Liver (tissue), 9 donors: ENCODE measurements around the gene SEPSECS. TPM values are rescaled to one million over a fixed set of nuclear protein-coding genes. Genes with fewer than 3 reads are reported as not detected.
A peak's percentile ranks its signal among the peaks of the same experiment; 100 is the strongest.

Experiments used
- DNase-seq: peaks from one replicate; pipeline ENCODE4 v3.0.0-alpha.2; 2017; ENCODE audit warnings: low spot score
- H3K27ac ChIP-seq, 2 donors: one replicate each; pipeline ENCODE4 v1.7.0; 2013; ENCODE audit warnings: inconsistent platforms in 2 of 2, low read length in 2 of 2, control low read depth in 1 of 2, low read depth in 1 of 2, mild to moderate bottlenecking in 1 of 2
- H3K27me3 ChIP-seq, 4 donors: one replicate each; pipeline versions ENCODE4 v1.6.1 to v1.7.0; 2013; ENCODE audit warnings: low read length in 3 of 4, inconsistent platforms in 1 of 4, mild to moderate bottlenecking in 1 of 4, moderate library complexity in 1 of 4; ENCODE audit not compliant: control insufficient read depth in 4 of 4, insufficient read depth in 4 of 4
- H3K36me3 ChIP-seq, 4 donors: one replicate each; pipeline versions ENCODE4 v1.6.1 to v1.7.0; 2013; ENCODE audit warnings: low read length in 3 of 4, mild to moderate bottlenecking in 3 of 4, low read depth in 1 of 4, moderate library complexity in 1 of 4; ENCODE audit not compliant: control insufficient read depth in 4 of 4, insufficient read depth in 3 of 4
- H3K4me1 ChIP-seq, 4 donors: one replicate each; pipeline versions ENCODE4 v1.6.1 to v1.7.0; 2013; ENCODE audit warnings: low read length in 3 of 4, mild to moderate bottlenecking in 3 of 4, moderate library complexity in 1 of 4; ENCODE audit not compliant: control insufficient read depth in 4 of 4, insufficient read depth in 4 of 4
- H3K4me3 ChIP-seq, 3 donors: one replicate each; pipeline versions ENCODE4 v1.6.1 to v1.7.0; 2013; ENCODE audit warnings: low read length in 3 of 3, control low read depth in 1 of 3, low read depth in 1 of 3, mild to moderate bottlenecking in 1 of 3
- H3K9ac ChIP-seq, 2 donors: one replicate each; pipeline ENCODE4 v1.7.0; 2013; ENCODE audit warnings: low read length in 2 of 2, mild to moderate bottlenecking in 2 of 2, moderate library complexity in 2 of 2, control low read depth in 1 of 2, low read depth in 1 of 2
- H3K9me3 ChIP-seq, 4 donors: one replicate each; pipeline versions ENCODE4 v1.6.1 to v1.7.0; 2013; ENCODE audit warnings: low read length in 3 of 4; ENCODE audit not compliant: control insufficient read depth in 4 of 4
- ATF3 ChIP-seq: IDR thresholded peaks from 2 replicates; pipeline ENCODE4 v1.6.1; 2016; ENCODE audit warnings: antibody characterized with exemption
- CTCF ChIP-seq: fragments of 150-350 bp; IDR thresholded peaks from 2 replicates; pipeline ENCODE4 v1.5.1; 2017; ENCODE audit warnings: improper control_type of control experiment, low read depth, low read length; ENCODE audit not compliant: missing input control
- EGR1 ChIP-seq, 2 donors: IDR thresholded peaks; 2 replicates each; pipeline ENCODE4 v1.6.1; 2016 to 2018; ENCODE audit warnings: antibody characterized with exemption in 2 of 2, low read depth in 2 of 2
- FOXA1 ChIP-seq: IDR thresholded peaks from 2 replicates; pipeline ENCODE4 v1.6.1; 2016; ENCODE audit warnings: antibody characterized with exemption
- FOXA2 ChIP-seq: IDR thresholded peaks from 2 replicates; pipeline ENCODE4 v1.6.1; 2016; ENCODE audit warnings: antibody characterized with exemption
- GABPA ChIP-seq, 2 donors: IDR thresholded peaks in 1 of 2; conservative IDR thresholded peaks in 1 of 2; 2 replicates each; pipeline ENCODE4 v1.6.1; 2016; ENCODE audit warnings: antibody characterized with exemption in 2 of 2, mild to moderate bottlenecking in 1 of 2, moderate library complexity in 1 of 2
- HNF4A ChIP-seq, 2 donors: conservative IDR thresholded peaks; 2 replicates each; pipeline ENCODE4 v1.6.1; 2016; ENCODE audit warnings: antibody characterized with exemption in 2 of 2, mild to moderate bottlenecking in 2 of 2
- HNF4G ChIP-seq: IDR thresholded peaks from 2 replicates; pipeline ENCODE4 v1.6.1; 2016; ENCODE audit warnings: antibody characterized with exemption
- JUND ChIP-seq, 2 donors: IDR thresholded peaks; 2 replicates each; pipeline ENCODE4 v1.6.1; 2016; ENCODE audit warnings: antibody characterized with exemption in 2 of 2
- MAX ChIP-seq: IDR thresholded peaks from 2 replicates; pipeline ENCODE4 v1.6.1; 2016; ENCODE audit warnings: antibody characterized with exemption
- NR2F2 ChIP-seq: IDR thresholded peaks from 2 replicates; pipeline ENCODE4 v1.6.1; 2016; ENCODE audit warnings: antibody characterized with exemption
- RAD21 ChIP-seq, 2 donors: IDR thresholded peaks; 2 replicates each; pipeline ENCODE4 v1.6.1; 2016; ENCODE audit warnings: antibody characterized with exemption in 2 of 2, mild to moderate bottlenecking in 2 of 2
- REST ChIP-seq: IDR thresholded peaks from 2 replicates; pipeline ENCODE4 v1.6.1; 2016; ENCODE audit warnings: antibody characterized with exemption, mild to moderate bottlenecking
- RXRA ChIP-seq, 2 donors: IDR thresholded peaks; 2 replicates each; pipeline ENCODE4 v1.6.1; 2017 to 2018; ENCODE audit warnings: antibody characterized with exemption in 2 of 2, mild to moderate bottlenecking in 1 of 2
- SP1 ChIP-seq: IDR thresholded peaks from 2 replicates; pipeline ENCODE4 v1.6.1; 2018; ENCODE audit warnings: antibody characterized with exemption, mild to moderate bottlenecking
- TAF1 ChIP-seq: conservative IDR thresholded peaks from 2 replicates; pipeline ENCODE4 v1.6.1; 2016; ENCODE audit warnings: antibody characterized with exemption, mild to moderate bottlenecking
- YY1 ChIP-seq: IDR thresholded peaks from 2 replicates; pipeline ENCODE4 v1.6.1; 2016; ENCODE audit warnings: antibody characterized with exemption, mild to moderate bottlenecking
- ZBTB33 ChIP-seq: IDR thresholded peaks from 2 replicates; pipeline ENCODE4 v1.6.1; 2016; ENCODE audit warnings: antibody characterized with exemption
- WGBS: extraction: QIAGEN DNeasy Blood & Tissue Kit; methylation state at CpG from one replicate; pipeline ENCODE4 v1.1.7; 2013; 5-methylcytosine and 5-hydroxymethylcytosine counted together
- polyA plus RNA-seq, 2 donors: library from polyadenylated mRNA; stranded (reverse) in 1 of 2; unstranded in 1 of 2; fragments of 200-250 nt in 1 of 2; fragments of >200 nt in 1 of 2; fragmentation: Nextera tagmentation in 1 of 2; extraction: Ambion mirVana in 1 of 2; gene quantifications; one replicate each; pipeline versions ENCODE4 v1.2.1 to v1.2.3, GENCODE V29; 2013 to 2015
- total RNA-seq, 2 donors: library from RNA; depleted of rRNA; stranded (reverse); fragments of >200 nt; gene quantifications; one replicate each; pipeline ENCODE4 v1.2.3, GENCODE V29; 2014
- donor health status: healthy.
- donor health status: healthy.
- donor health status: healthy.
- donor health status: healthy.
- donor health status: healthy.

The SEPSECS gene
- total RNA-seq (10 to 100 TPM; 14.9 to 31.7 TPM), polyA plus RNA-seq (10 to 100 TPM; 10.3 to 11.5 TPM)

- peak within 1 kb of the TSS; percentile 78 to 98 (median 83) for H3K4me3 ChIP-seq
- H3K27me3 ChIP-seq: no peaks in the 10 kb centered on the region
- peaks cover 0 to 6% (median 1%) of the 10 kb centered on the region in 4 donors for H3K36me3 ChIP-seq
- H3K4me1 ChIP-seq: peaks cover 6 to 27% (median 10%) of the 10 kb centered on the region in 4 donors
- TF ChIP-seq CTCF (peak; percentile 8), JUND (IDR thresholded peaks at IDR 0.05) (peak in 1 of 2 donors; percentile 43), FOXA1 (no peak), GABPA (IDR thresholded peaks at IDR 0.05 in 1 of 2, conservative IDR thresholded peaks at IDR 0.05 in 1 of 2) (peak in 1 of 2 donors; percentile 85), ATF3 (no peak), TAF1 (peak; percentile 97), SP1 (peak; percentile 71), FOXA2 (no peak), RAD21 (IDR thresholded peaks at IDR 0.05) (peak; percentile 53 to 55), HNF4G (peak; percentile 56), REST (peak; percentile 70), ZBTB33 (peak; percentile 97), EGR1 (IDR thresholded peaks at IDR 0.05; ENCODE audit: low read depth in 2 of 2) (no peak), MAX (peak; percentile 83), YY1 (peak; percentile 85), HNF4A (conservative IDR thresholded peaks at IDR 0.05) (peak; percentile 61 to 64), RXRA (IDR thresholded peaks at IDR 0.05) (peak; percentile 22 to 57), NR2F2 (no peak)
- no peaks in the 10 kb centered on the region for H3K9me3 ChIP-seq
- peak within 1 kb of the TSS; percentile 97 to 98 for H3K9ac ChIP-seq
- peak; percentile 96 for DNase-seq
- under 1% methylated on average over 66 of the region's 66 CpGs for WGBS
- peak within 1 kb of the TSS; percentile 96 to 99 for H3K27ac ChIP-seq
Measured at GRCh38 chr4:25159837-25160713, at the start of gene SEPSECS. Gene SEPSECS (minus strand): TSS chr4:25160449. CDS start chr4:25160369, 80 bp downstream.
